SH-SY5Y (cell line): ENCODE results near the gene ERV3-1.

Source experiments
- GATA2 ChIP-seq: IDR thresholded peaks from 2 replicates; pipeline ENCODE4 v1.6.1; 2011; ENCODE audit warnings: mild to moderate bottlenecking, low read depth, low read length
- GATA3 ChIP-seq: IDR thresholded peaks from 2 replicates; pipeline ENCODE4 v1.6.1; 2011; ENCODE audit warnings: low read depth, mild to moderate bottlenecking, low read length, moderate library complexity

- TF ChIP-seq GATA2 (no peak), GATA3 (no peak)
Observed at GRCh38 chr7:65001291-65001814, 5.1 kb downstream of the ERV3-1 start.
